Ishikawa (cell line): ENCODE data around the gene NBAS.

Experiments used
- EP300 ChIP-seq: IDR thresholded peaks from 2 replicates; pipeline ENCODE4 v1.6.1; 2012; ENCODE audit warnings: borderline replicate concordance
- TF ChIP-seq, protein P1 (sequence below): IDR thresholded peaks from 2 replicates; pipeline ENCODE4 v1.6.1; 2012

DNA sequence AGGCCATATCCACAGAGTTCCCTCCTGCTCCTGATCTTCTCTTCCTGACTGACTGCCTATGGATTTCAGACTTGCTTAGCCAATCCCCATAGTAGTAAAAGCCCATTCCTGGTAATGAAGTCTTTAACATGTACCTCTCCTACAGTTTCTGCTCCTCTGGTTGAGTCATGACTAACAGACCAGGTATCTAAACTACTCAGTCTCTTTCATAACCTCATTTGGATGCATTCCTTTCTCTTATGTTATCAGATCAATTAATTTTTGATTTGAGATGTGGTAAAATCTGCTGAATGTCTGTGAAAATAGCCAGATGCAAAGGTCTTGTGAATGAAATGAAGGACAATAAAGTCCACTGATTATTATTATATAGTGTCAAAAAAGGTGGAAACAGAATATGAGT is 198.0 kb downstream of the NBAS start:
- TF ChIP-seq, protein P1, sequence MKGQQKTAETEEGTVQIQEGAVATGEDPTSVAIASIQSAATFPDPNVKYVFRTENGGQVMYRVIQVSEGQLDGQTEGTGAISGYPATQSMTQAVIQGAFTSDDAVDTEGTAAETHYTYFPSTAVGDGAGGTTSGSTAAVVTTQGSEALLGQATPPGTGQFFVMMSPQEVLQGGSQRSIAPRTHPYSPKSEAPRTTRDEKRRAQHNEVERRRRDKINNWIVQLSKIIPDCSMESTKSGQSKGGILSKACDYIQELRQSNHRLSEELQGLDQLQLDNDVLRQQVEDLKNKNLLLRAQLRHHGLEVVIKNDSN: no peak
- TF ChIP-seq EP300: no peak
